Neural progenitor cell (in vitro differentiated cells): ENCODE measurements around the gene KRTAP2-1. TPM values are rescaled to one million over a fixed set of nuclear protein-coding genes. Genes with fewer than 3 reads are reported as not detected.

Experiments
- DNase-seq: peaks from one replicate; pipeline ENCODE4 v3.0.0-alpha.2; 2016; ENCODE audit warnings: low spot score
- H2AFZ ChIP-seq: fragments of 200-600 bp; sonication (generic); replicated peaks from 2 replicates; pipeline ENCODE4 v1.6.1; 2016; ENCODE audit warnings: antibody characterized with exemption
- H3F3A ChIP-seq: fragments of 200-600 bp; sonication (generic); 2 replicates; pipeline ENCODE4 v1.6.1; 2016; ENCODE audit warnings: antibody characterized with exemption, low read depth
- H3K27ac ChIP-seq: fragments of 200-600 bp; sonication (generic); 2 replicates; pipeline ENCODE4 v1.5.1; 2016; ENCODE audit warnings: mild to moderate bottlenecking
- H3K27me3 ChIP-seq: fragments of 200-600 bp; sonication (generic); 2 replicates; pipeline ENCODE4 v1.6.1; 2016; ENCODE audit warnings: mild to moderate bottlenecking, moderate library complexity
- H3K36me3 ChIP-seq: fragments of 200-600 bp; sonication (generic); 2 replicates; pipeline ENCODE4 v1.5.1; 2016
- H3K4me1 ChIP-seq: fragments of 200-600 bp; sonication (generic); 2 replicates; pipeline ENCODE4 v1.6.1; 2016; ENCODE audit warnings: mixed run types
- H3K4me2 ChIP-seq: fragments of 200-600 bp; sonication (generic); 2 replicates; pipeline ENCODE4 v1.6.1; 2016
- H3K4me3 ChIP-seq: fragments of 200-600 bp; sonication (generic); 2 replicates; pipeline ENCODE4 v1.5.1; 2016
- H3K79me2 ChIP-seq: fragments of 200-600 bp; sonication (generic); 2 replicates; pipeline ENCODE4 v1.6.1; 2016; ENCODE audit warnings: low read depth
- H3K9ac ChIP-seq: fragments of 200-600 bp; sonication (generic); 2 replicates; pipeline ENCODE4 v1.6.1; 2016
- H3K9me3 ChIP-seq: fragments of 200-600 bp; sonication (generic); 2 replicates; pipeline ENCODE4 v1.5.1; 2016; ENCODE audit warnings: low read depth
- H4K20me1 ChIP-seq: fragments of 200-600 bp; sonication (generic); 2 replicates; pipeline ENCODE4 v1.6.1; 2016; ENCODE audit warnings: low read depth
- H3K27ac Mint-ChIP-seq: 3 replicates; pipeline ENCODE4 v1.8.0; 2021; ENCODE audit warnings: mixed read lengths
- H3K27me3 Mint-ChIP-seq: 2 replicates; pipeline ENCODE4 v1.8.0; 2022; ENCODE audit warnings: low read depth, mild to moderate bottlenecking, inconsistent platforms, moderate library complexity, mixed read lengths; ENCODE audit not compliant: insufficient read depth
- H3K36me3 Mint-ChIP-seq: 3 replicates; pipeline ENCODE4 v1.8.0; 2021; ENCODE audit warnings: mixed read lengths
- H3K4me1 Mint-ChIP-seq: 3 replicates; pipeline ENCODE4 v1.8.0; 2021; ENCODE audit warnings: mixed read lengths
- H3K4me3 Mint-ChIP-seq: 3 replicates; pipeline ENCODE4 v1.8.0; 2021; ENCODE audit warnings: mild to moderate bottlenecking, moderate library complexity, mixed read lengths
- H3K9me3 Mint-ChIP-seq: 3 replicates; pipeline ENCODE4 v1.8.0; 2020; ENCODE audit warnings: mixed read lengths
- EZH2 ChIP-seq: fragments of 200-600 bp; sonication (generic); IDR thresholded peaks from 2 replicates; pipeline ENCODE4 v1.6.1; 2017; ENCODE audit warnings: antibody characterized with exemption, mild to moderate bottlenecking, moderate library complexity
- EZH2phosphoT487 ChIP-seq: fragments of 200-600 bp; sonication (generic); IDR thresholded peaks from 2 replicates; pipeline ENCODE4 v1.6.1; 2017; ENCODE audit warnings: antibody characterized with exemption
- total RNA-seq: library from RNA; depleted of rRNA; stranded (reverse); fragments of >200 nt; gene quantifications from 2 replicates; pipeline ENCODE4 v1.2.3, GENCODE V29; 2015; ENCODE audit warnings: low replicate concordance
- TF ChIP-seq, protein P1 (sequence below): fragments of 200-600 bp; sonication (generic); IDR thresholded peaks from 2 replicates; pipeline ENCODE4 v1.5.1; 2017; ENCODE audit warnings: antibody characterized with exemption, mild to moderate bottlenecking

KRTAP2-1 gene
- total RNA-seq, 1 donor from 2014 or later = not detected

DNA sequence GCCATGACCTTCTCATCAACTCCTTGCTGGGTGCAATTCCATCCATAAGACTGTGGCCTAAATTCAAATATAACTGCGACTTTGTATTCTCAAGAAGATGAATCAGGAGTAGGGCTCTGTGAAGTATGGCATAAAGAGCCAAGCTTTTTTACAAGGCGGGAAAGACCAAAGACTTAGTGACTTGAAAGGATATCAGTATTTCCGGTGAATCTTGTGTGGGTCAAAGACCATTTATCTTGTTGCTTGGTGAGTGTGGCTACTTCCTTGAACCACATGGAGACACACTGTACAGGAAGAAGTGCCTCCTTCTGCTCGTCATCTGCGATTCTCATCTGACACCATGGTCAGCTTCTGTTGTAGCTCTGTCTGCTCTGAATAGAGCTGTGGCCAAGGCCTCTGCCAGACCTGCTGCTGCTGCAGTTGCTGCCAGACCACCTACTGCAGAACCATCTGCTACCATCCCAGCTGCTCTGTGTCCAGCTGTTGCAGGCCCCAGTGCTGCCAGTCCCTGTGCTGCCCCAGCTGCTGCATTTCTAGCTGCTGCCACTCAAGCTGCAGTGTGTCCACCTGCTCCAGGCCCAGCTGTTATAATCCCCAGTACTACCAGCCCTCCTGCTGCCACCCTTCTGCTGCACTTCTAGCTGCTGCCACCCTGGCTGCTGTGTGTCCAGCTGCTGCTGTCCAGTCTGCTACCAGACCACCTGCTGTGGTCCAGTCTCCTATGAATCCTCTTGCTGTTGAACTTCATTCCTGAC lies 24.7 kb upstream of the KRTAP2-1 start:
- Histone ChIP-seq H3K27me3 (no peaks in the 10 kb centered on the region), H3K4me1 (no peaks in the 10 kb centered on the region), H3K9ac (no peak overlapping the region), H3K4me2 (no peak overlapping the region), H2AFZ (no peak overlapping the region), H3K36me3 (no peaks in the 10 kb centered on the region), H3K79me2 (no peaks in the 10 kb centered on the region), H3F3A (no peaks in the 10 kb centered on the region), H4K20me1 (no peaks in the 10 kb centered on the region), H3K4me3 (no peak overlapping the region), H3K9me3 (no peaks in the 10 kb centered on the region), H3K27ac (no peak overlapping the region)
- Mint-ChIP-seq H3K4me3 (no peak overlapping the region), H3K4me1 (no peaks in the 10 kb centered on the region), H3K27me3 (no peaks in the 10 kb centered on the region), H3K27ac (no peak overlapping the region), H3K36me3 (no peaks in the 10 kb centered on the region), H3K9me3 (no peaks in the 10 kb centered on the region)
- TF ChIP-seq, protein P1, sequence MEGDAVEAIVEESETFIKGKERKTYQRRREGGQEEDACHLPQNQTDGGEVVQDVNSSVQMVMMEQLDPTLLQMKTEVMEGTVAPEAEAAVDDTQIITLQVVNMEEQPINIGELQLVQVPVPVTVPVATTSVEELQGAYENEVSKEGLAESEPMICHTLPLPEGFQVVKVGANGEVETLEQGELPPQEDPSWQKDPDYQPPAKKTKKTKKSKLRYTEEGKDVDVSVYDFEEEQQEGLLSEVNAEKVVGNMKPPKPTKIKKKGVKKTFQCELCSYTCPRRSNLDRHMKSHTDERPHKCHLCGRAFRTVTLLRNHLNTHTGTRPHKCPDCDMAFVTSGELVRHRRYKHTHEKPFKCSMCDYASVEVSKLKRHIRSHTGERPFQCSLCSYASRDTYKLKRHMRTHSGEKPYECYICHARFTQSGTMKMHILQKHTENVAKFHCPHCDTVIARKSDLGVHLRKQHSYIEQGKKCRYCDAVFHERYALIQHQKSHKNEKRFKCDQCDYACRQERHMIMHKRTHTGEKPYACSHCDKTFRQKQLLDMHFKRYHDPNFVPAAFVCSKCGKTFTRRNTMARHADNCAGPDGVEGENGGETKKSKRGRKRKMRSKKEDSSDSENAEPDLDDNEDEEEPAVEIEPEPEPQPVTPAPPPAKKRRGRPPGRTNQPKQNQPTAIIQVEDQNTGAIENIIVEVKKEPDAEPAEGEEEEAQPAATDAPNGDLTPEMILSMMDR = no peak
- no peak for TF ChIP-seq EZH2
- TF ChIP-seq EZH2phosphoT487 = no peak
- DNase-seq = no peak

DNA sequence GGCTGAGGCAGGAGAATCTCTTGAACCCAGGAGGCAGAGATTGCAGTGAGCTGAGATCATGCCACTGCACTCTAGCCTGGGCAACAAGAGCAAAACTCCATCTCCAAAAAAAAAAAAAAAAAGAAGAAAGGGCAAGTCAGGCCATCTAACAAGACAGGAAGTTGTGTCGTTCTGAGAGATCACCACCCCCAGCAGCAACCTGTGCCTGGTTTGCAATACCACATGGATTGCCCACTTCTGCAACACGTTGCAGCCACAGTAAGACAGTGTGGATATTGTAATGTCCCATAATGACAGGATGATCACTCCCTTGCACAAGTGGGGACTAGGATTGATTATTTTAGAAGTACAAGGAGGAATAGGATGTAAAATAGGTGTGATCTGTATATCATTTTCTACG lies 21.9 kb upstream of the KRTAP2-1 start:
- Histone ChIP-seq H2AFZ (no peak overlapping the region), H3K27ac (no peak overlapping the region), H3K9me3 (no peaks in the 10 kb centered on the region), H4K20me1 (no peaks in the 10 kb centered on the region), H3K4me3 (no peak overlapping the region), H3K9ac (no peak overlapping the region), H3F3A (no peaks in the 10 kb centered on the region), H3K4me2 (no peak overlapping the region), H3K79me2 (no peaks in the 10 kb centered on the region), H3K4me1 (no peaks in the 10 kb centered on the region), H3K36me3 (no peaks in the 10 kb centered on the region), H3K27me3 (no peaks in the 10 kb centered on the region)
- no peaks in the 10 kb centered on the region for H3K4me1 Mint-ChIP-seq
- H3K27me3 Mint-ChIP-seq = no peaks in the 10 kb centered on the region
- H3K27ac Mint-ChIP-seq = no peak overlapping the region
- no peaks in the 10 kb centered on the region for H3K36me3 Mint-ChIP-seq
- H3K4me3 Mint-ChIP-seq = no peak overlapping the region
- TF ChIP-seq EZH2phosphoT487 (no peak), EZH2 (no peak)
- TF ChIP-seq, protein P1 = no peak
- no peaks in the 10 kb centered on the region for H3K9me3 Mint-ChIP-seq
- DNase-seq = no peak

DNA sequence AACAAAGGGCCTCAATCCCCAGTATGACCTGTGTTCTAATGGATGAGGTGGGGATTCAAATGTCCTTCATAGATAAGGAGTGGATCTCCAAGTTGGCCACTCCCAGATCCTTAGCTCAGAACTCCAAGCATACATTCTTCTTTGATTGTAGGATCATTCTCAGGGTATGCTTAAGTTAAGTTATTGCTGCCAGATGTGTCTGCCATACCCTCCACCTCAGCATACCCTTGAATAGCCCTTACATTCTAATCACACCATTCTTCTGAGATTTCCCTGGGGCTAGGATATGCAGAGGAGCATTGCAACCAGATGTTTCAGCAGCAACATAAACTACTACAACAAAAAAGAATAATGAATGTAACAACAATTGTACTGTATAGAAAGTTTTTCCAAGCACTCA lies 20.2 kb upstream of the KRTAP2-1 start:
- no peak for DNase-seq
- Mint-ChIP-seq H3K27ac (no peak overlapping the region), H3K36me3 (no peaks in the 10 kb centered on the region), H3K4me1 (no peaks in the 10 kb centered on the region), H3K9me3 (no peaks in the 10 kb centered on the region), H3K27me3 (no peaks in the 10 kb centered on the region), H3K4me3 (no peak overlapping the region)
- no peak overlapping the region for H3K9ac ChIP-seq
- H3K4me3 ChIP-seq = no peak overlapping the region
- H3K4me2 ChIP-seq = no peak overlapping the region
- no peak overlapping the region for H2AFZ ChIP-seq
- H3K9me3 ChIP-seq = no peaks in the 10 kb centered on the region
- TF ChIP-seq, protein P1 = no peak
- TF ChIP-seq EZH2phosphoT487 (no peak), EZH2 (no peak)
- H3K27ac ChIP-seq = no peak overlapping the region
- no peaks in the 10 kb centered on the region for H3K79me2 ChIP-seq
- no peaks in the 10 kb centered on the region for H4K20me1 ChIP-seq
- no peaks in the 10 kb centered on the region for H3F3A ChIP-seq
- no peaks in the 10 kb centered on the region for H3K36me3 ChIP-seq
- H3K27me3 ChIP-seq = no peaks in the 10 kb centered on the region
- no peaks in the 10 kb centered on the region for H3K4me1 ChIP-seq
